Keratinocyte (primary cell): ENCODE data around the gene PLD2.

Experiments used
- CTCF ChIP-seq, 3 experiments: IDR thresholded peaks in 1 of 3; conservative IDR thresholded peaks in 1 of 3; optimal IDR thresholded peaks in 1 of 3; 2 replicates in 2 of 3; 3 replicates in 1 of 3; pipeline versions ENCODE3 to v1.5.1; 2011; ENCODE audit warnings: low read length in 3 of 3, mild to moderate bottlenecking in 3 of 3, moderate library complexity in 2 of 3, control low read depth in 1 of 3, inconsistent platforms in 1 of 3; ENCODE audit not compliant: insufficient read depth in 2 of 3; ENCODE audit errors: extremely low read depth in 1 of 3
- EZH2 ChIP-seq: IDR thresholded peaks from one replicate; pipeline ENCODE4 v1.6.1; 2012; ENCODE audit warnings: inconsistent platforms, mild to moderate bottlenecking, low read length, moderate library complexity

GRCh38 chr17:4860651-4861050 is 53.7 kb downstream of the PLD2 start:
- no peak for TF ChIP-seq CTCF (optimal IDR thresholded peaks at IDR 0.05 in 1 of 3, IDR thresholded peaks at IDR 0.05 in 1 of 3, conservative IDR thresholded peaks at IDR 0.05 in 1 of 3; ENCODE audit: extremely low read depth in 1 of 3, insufficient read depth in 2 of 3, low read length in 3 of 3)
- no peak for TF ChIP-seq EZH2
